ENCODE data around the gene TFAP2A.

DNA sequence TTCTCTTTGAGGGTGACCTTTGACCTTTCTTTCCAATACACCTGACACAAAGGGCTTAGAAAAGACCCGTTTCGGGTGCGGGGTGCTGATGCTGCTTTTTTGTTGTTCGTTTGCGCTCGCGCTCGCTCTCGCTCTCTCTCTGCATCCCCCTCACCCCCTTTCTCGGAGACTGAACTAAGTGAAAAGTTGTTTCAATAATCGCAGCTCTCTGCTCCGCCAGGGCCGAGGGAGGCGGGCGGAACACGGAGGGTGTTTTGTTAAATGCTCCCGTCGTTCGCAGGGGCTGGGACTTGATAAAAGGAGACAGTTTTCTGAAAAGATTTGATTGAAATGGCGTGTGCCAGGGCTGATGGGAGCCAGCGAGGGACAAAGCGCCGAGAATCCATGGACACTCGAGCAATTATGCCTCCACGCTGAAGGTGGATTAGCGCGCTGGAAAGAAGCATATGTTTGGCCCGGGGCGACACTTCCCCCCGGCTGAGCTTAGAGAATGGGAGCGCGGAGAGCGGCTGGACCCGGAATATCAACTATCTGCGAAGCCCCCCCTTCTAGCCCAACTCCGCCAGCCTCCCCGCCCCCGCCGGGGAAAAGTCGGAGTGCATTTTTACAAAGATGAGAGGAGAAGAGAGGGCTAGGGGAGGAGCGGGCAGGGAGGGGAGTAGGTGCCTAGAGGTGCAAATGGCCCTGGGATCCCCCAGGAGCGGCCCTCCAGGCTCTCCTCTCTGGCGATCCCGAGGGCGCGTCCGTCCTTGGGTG is 25.0 kb downstream of the TFAP2A start:
- no peak for TF ChIP-seq POLR2A (IDR thresholded peaks at IDR 0.05)
- TF ChIP-seq, protein P1, sequence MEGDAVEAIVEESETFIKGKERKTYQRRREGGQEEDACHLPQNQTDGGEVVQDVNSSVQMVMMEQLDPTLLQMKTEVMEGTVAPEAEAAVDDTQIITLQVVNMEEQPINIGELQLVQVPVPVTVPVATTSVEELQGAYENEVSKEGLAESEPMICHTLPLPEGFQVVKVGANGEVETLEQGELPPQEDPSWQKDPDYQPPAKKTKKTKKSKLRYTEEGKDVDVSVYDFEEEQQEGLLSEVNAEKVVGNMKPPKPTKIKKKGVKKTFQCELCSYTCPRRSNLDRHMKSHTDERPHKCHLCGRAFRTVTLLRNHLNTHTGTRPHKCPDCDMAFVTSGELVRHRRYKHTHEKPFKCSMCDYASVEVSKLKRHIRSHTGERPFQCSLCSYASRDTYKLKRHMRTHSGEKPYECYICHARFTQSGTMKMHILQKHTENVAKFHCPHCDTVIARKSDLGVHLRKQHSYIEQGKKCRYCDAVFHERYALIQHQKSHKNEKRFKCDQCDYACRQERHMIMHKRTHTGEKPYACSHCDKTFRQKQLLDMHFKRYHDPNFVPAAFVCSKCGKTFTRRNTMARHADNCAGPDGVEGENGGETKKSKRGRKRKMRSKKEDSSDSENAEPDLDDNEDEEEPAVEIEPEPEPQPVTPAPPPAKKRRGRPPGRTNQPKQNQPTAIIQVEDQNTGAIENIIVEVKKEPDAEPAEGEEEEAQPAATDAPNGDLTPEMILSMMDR (IDR thresholded peaks at IDR 0.05), result no peak

All from breast epithelium (tissue), 3 donors.